HepG2 (cell line): Measurements from ENCODE around the gene TTF2. TPM values are rescaled to one million over a fixed set of nuclear protein-coding genes. Genes with fewer than 3 reads are reported as not detected.

Experiments
- ATAC-seq: fragments of 200-7000 bp; cut with Tn5 transposase; 3 replicates; pipeline ENCODE4 v1.9.1; 2020; ENCODE audit warnings: mild to moderate bottlenecking, moderate library complexity
- BruUV-seq: library from RNA; stranded (reverse); fragments of 400-500 nt; replicated peaks from 2 replicates; lab custom pipeline; 2021; lab: Mats Ljungman, UMichigan
- CTCF ChIA-PET: fragments of 300-600 bp; formaldehyde crosslinking; extraction: SDS; loops from one replicate; lab custom pipeline; 2021; ENCODE audit warnings: low total read pairs, inconsistent platforms, low intra/inter-chr PET ratio; lab: Yijun Ruan, JAX
- POLR2A ChIA-PET: fragments of 350-600 bp; sonication (Branson Sonifier 250); formaldehyde crosslinking; loops from one replicate; lab custom pipeline; 2020; ENCODE audit warnings: antibody characterized with exemption, inconsistent platforms; lab: Yijun Ruan, JAX
- DNase-seq: peaks from one replicate; pipeline ENCODE4 v3.0.0-alpha.2; 2015; ENCODE audit warnings: low spot score
- FAIRE-seq: peaks from 3 replicates; lab custom pipeline; 2011; peaks lifted over from hg19 to GRCh38; lab: Jason Lieb, UNC
- H2AFZ ChIP-seq: one replicate; pipeline ENCODE4 v1.6.1; 2011; ENCODE audit warnings: low read length, inconsistent platforms
- H3K27ac ChIP-seq: fragments of 300-600 bp; 3 replicates; pipeline ENCODE4 v1.8.0; 2011; ENCODE audit warnings: mixed run types, mild to moderate bottlenecking, mixed read lengths, low read length, inconsistent platforms; ENCODE audit not compliant: insufficient read depth; ENCODE audit errors: extremely low read length
- H3K27me3 ChIP-seq, 2 experiments: fragments of 200-600 bp in 1 of 2; 2 replicates in 1 of 2; 3 replicates in 1 of 2; pipeline versions ENCODE4 v1.6.0 to v1.8.0; 2011; ENCODE audit warnings: low read length in 2 of 2, mild to moderate bottlenecking in 2 of 2, moderate library complexity in 2 of 2, inconsistent platforms in 1 of 2; ENCODE audit not compliant: insufficient read depth in 2 of 2, control insufficient read depth in 1 of 2
- H3K36me3 ChIP-seq, 2 experiments: fragments of 200-600 bp in 1 of 2; replicated peaks in 1 of 2; 2 replicates in 1 of 2; 3 replicates in 1 of 2; pipeline versions ENCODE4 v1.5.1 to v1.8.0; 2011; ENCODE audit warnings: low read length in 2 of 2, inconsistent platforms in 1 of 2; ENCODE audit not compliant: insufficient read depth in 2 of 2, control insufficient read depth in 1 of 2
- H3K4me1 ChIP-seq: 2 replicates; pipeline ENCODE4 v1.5.1; 2012; ENCODE audit warnings: low read length, inconsistent platforms; ENCODE audit not compliant: insufficient read depth
- H3K4me2 ChIP-seq: 2 replicates; pipeline ENCODE4 v1.6.0; 2011; ENCODE audit warnings: low read depth, low read length, inconsistent platforms
- H3K4me3 ChIP-seq, 3 experiments: fragments of 200-600 bp in 1 of 3; sonication (generic), shearing (Covaris generic) in 1 of 3; replicated peaks in 1 of 3; 2 replicates each; pipeline ENCODE4 v1.5.1; 2011 to 2016; ENCODE audit warnings: low read length in 3 of 3, inconsistent platforms in 2 of 3, low read depth in 2 of 3, mild to moderate bottlenecking in 2 of 3, control low read depth in 1 of 3, mixed read lengths in 1 of 3; ENCODE audit not compliant: insufficient read depth in 1 of 3
- H3K79me2 ChIP-seq: one replicate; pipeline ENCODE4 v1.6.1; 2011; ENCODE audit warnings: low read length, inconsistent platforms; ENCODE audit not compliant: insufficient read depth
- H3K9ac ChIP-seq: 2 replicates; pipeline ENCODE4 v1.6.0; 2011; ENCODE audit warnings: mild to moderate bottlenecking, low read depth, low read length, inconsistent platforms; ENCODE audit not compliant: insufficient read depth
- H3K9me3 ChIP-seq: 2 replicates; pipeline ENCODE4 v1.5.1; 2012; ENCODE audit warnings: mild to moderate bottlenecking, low read length
- H4K20me1 ChIP-seq: 2 replicates; pipeline ENCODE4 v1.6.0; 2011; ENCODE audit warnings: inconsistent platforms, mild to moderate bottlenecking, low read length, moderate library complexity; ENCODE audit not compliant: insufficient read depth
- ATF7-NPFF ChIP-seq: sonication (generic); formaldehyde crosslinking; IDR thresholded peaks from 2 replicates; pipeline ENCODE4 v1.8.1; 2023; ENCODE audit warnings: mild to moderate bottlenecking, low read depth, missing genetic modification reagents, moderate library complexity
- FOXA1 ChIP-seq, 2 experiments: fragments of 450-650 bp in 1 of 2; sonication (generic) in 1 of 2; formaldehyde crosslinking in 1 of 2; IDR thresholded peaks; 2 replicates each; pipeline versions ENCODE4 v1.4.0 to v1.6.1; 2016 to 2020; ENCODE audit warnings: missing genetic modification reagents in 1 of 2
- FOXM1 ChIP-seq: sonication (generic); formaldehyde crosslinking; IDR thresholded peaks from 2 replicates; pipeline ENCODE4 v1.5.0; 2020; ENCODE audit warnings: missing genetic modification reagents
- IRX3 ChIP-seq: sonication (generic); formaldehyde crosslinking; IDR thresholded peaks from 2 replicates; pipeline ENCODE4 v1.8.1; 2023; ENCODE audit warnings: mild to moderate bottlenecking, low read depth, missing genetic modification reagents, borderline replicate concordance
- KLF16 ChIP-seq, 2 experiments: sonication (generic) in 1 of 2; formaldehyde crosslinking in 1 of 2; IDR thresholded peaks; 2 replicates each; pipeline versions ENCODE4 v1.6.1 to v1.8.0; 2016 to 2023; ENCODE audit warnings: missing genetic modification reagents in 2 of 2, missing compliant biosample characterization in 1 of 2
- NCOA2 ChIP-seq: sonication (generic); formaldehyde crosslinking; IDR thresholded peaks from 2 replicates; pipeline ENCODE4 v1.8.0; 2022; ENCODE audit warnings: inconsistent platforms
- SRSF1 ChIP-seq: fragments of 200-400 bp; formaldehyde crosslinking; optimal IDR thresholded peaks from 2 replicates; pipeline ENCODE3; 2017; ENCODE audit warnings: mild to moderate bottlenecking, low read depth, low read length, moderate library complexity
- TAF15 ChIP-seq: fragments of 200-400 bp; formaldehyde crosslinking; IDR thresholded peaks from one replicate; pipeline ENCODE4 v1.6.1; 2018; ENCODE audit warnings: mild to moderate bottlenecking, low read depth, low read length; ENCODE audit not compliant: poor library complexity, severe bottlenecking
- ZBTB14 ChIP-seq: sonication (generic); formaldehyde crosslinking; IDR thresholded peaks from 2 replicates; pipeline ENCODE4 v1.4.0; 2020; ENCODE audit warnings: missing genetic modification reagents
- ZBTB38 ChIP-seq: sonication (generic); formaldehyde crosslinking; IDR thresholded peaks from 2 replicates; pipeline ENCODE4 v1.5.1; 2020; ENCODE audit warnings: mild to moderate bottlenecking, missing genetic modification reagents
- ZFP36L1 ChIP-seq: sonication (generic); formaldehyde crosslinking; IDR thresholded peaks from 2 replicates; pipeline ENCODE4 v1.8.0; 2022; ENCODE audit warnings: mild to moderate bottlenecking, missing genetic modification reagents, moderate library complexity
- ZNF615 ChIP-seq: sonication (generic); formaldehyde crosslinking; IDR thresholded peaks from 2 replicates; pipeline ENCODE4 v1.5.0; 2020; ENCODE audit warnings: mild to moderate bottlenecking, missing genetic modification reagents, borderline replicate concordance
- ZNF75D ChIP-seq: sonication (generic); formaldehyde crosslinking; IDR thresholded peaks from 2 replicates; pipeline ENCODE4 v1.8.1; 2023; ENCODE audit warnings: missing genetic modification reagents, mild to moderate bottlenecking, borderline replicate concordance
- ZNF879 ChIP-seq: sonication (generic); formaldehyde crosslinking; IDR thresholded peaks from 2 replicates; pipeline ENCODE4 v1.8.1; 2023; ENCODE audit warnings: missing genetic modification reagents
- WGBS: methylation state at CpG from one replicate; pipeline ENCODE4 v1.1.6; 2017; ENCODE audit warnings: low lambda C conversion rate; 5-methylcytosine and 5-hydroxymethylcytosine counted together
- in situ Hi-C: cut with HindIII; loops from 2 replicates; pipeline ENCODE4 v1.10.0; 2017; ENCODE audit warnings: low pct_unique_long_range_greater_than_20kb; ENCODE audit not compliant: extremely low pct_ligation_motif_present
- intact Hi-C: fragments of 100-400 bp; cut with micrococcal nuclease; formaldehyde crosslinking; loops from one replicate; pipeline ENCODE4 v1.10.0; 2022; ENCODE audit not compliant: unreplicated experiment
- polyA plus RNA-seq, 8 experiments: library from polyadenylated mRNA; depleted of rRNA in 3 of 8; stranded (reverse) in 7 of 8; unstranded in 1 of 8; fragments of >200 nt; fragmentation: Illumina TruSeq in 4 of 8; extraction: Trizol in 4 of 8; gene quantifications; 2 replicates each; pipeline versions ENCODE4 v1.2.1 to v1.2.3, GENCODE V29; 2011 to 2016; ENCODE audit warnings: low read depth in 4 of 8, missing spikeins in 1 of 8, mixed read lengths in 1 of 8; ENCODE audit not compliant: insufficient read depth in 1 of 8
- total RNA-seq, 5 experiments: library from RNA; depleted of rRNA; stranded (reverse); fragments of >200 nt; fragmentation: Illumina TruSeq; extraction: Trizol; gene quantifications; 2 replicates each; pipeline ENCODE4 v1.2.3, GENCODE V29; 2016; ENCODE audit warnings: low read depth in 1 of 5
- TF ChIP-seq, protein P1 (sequence below): sonication (generic); formaldehyde crosslinking; IDR thresholded peaks from 2 replicates; pipeline ENCODE4 v1.4.0; 2020; ENCODE audit warnings: missing genetic modification reagents; ENCODE audit errors: not compliant biosample characterization
- TF ChIP-seq, protein P2 (sequence below): sonication (generic); formaldehyde crosslinking; IDR thresholded peaks from 2 replicates; pipeline ENCODE4 v1.8.1; 2023; ENCODE audit warnings: missing genetic modification reagents, mild to moderate bottlenecking, borderline replicate concordance
- TF ChIP-seq, protein P3 (sequence below): IDR thresholded peaks from 2 replicates; pipeline ENCODE4 v1.6.1; 2016; ENCODE audit warnings: missing compliant biosample characterization, missing genetic modification reagents, borderline replicate concordance

TTF2 gene
- total and polyA plus RNA-seq, 2 of the 13 experiments (the other 11 are each of a cell fraction or from before 2014, with no cell fraction given), result 12.8 to 48.9 TPM

- peak overlapping the region; percentile 85 to 90 (median 90) for H3K4me3 ChIP-seq
- intact Hi-C loops (loop anchor here (2.0 kb wide), 1 partner anchor 490 kb away; the partner anchor contains the start of gene CD58), in situ Hi-C loops (no loop called here)
- H3K27ac ChIP-seq, result peak overlapping the region; percentile 61
- peak overlapping the region; percentile 77 for H3K9ac ChIP-seq
- H3K27me3 ChIP-seq, result no peaks in the 10 kb centered on the region; a peak in 1 of 5 replicates
- FAIRE-seq, result no peak
- no peaks in the 10 kb centered on the region for H3K79me2 ChIP-seq
- TSS peak; percentile 82 for BruUV-seq
- H3K4me1 ChIP-seq, result peaks cover 23% of the 10 kb centered on the region
- ATAC-seq, result peak; percentile 58
- POLR2A ChIA-PET, result no interaction called here
- DNase-seq, result peak; percentile 38
- WGBS, result 38% methylated on average over 23 of the region's 42 CpGs
- peak overlapping the region; percentile 77 for H3K4me2 ChIP-seq
- no peaks in the 10 kb centered on the region; a peak in 2 of 5 replicates for H3K36me3 ChIP-seq
- peak overlapping the region; percentile 21 for H2AFZ ChIP-seq
- CTCF ChIA-PET, result no interaction called here
- H3K9me3 ChIP-seq, result no peaks in the 10 kb centered on the region
- H4K20me1 ChIP-seq, result no peaks in the 10 kb centered on the region
- TF ChIP-seq ZNF615 (CRISPR knock-in tag) (no peak), ZNF75D (CRISPR knock-in tag) (no peak), ZFP36L1 (no peak), ZBTB38 (no peak), KLF16 (CRISPR knock-in tag; IDR thresholded peaks at IDR 0.05) (no peak), ATF7-NPFF (no peak), ZBTB14 (CRISPR knock-in tag) (no peak), FOXA1 (IDR thresholded peaks at IDR 0.05) (no peak), FOXA1 (CRISPR knock-in tag; IDR thresholded peaks at IDR 0.05) (no peak), ZNF879 (CRISPR knock-in tag) (no peak), SRSF1 (no peak), NCOA2 (CRISPR knock-in tag) (peak; percentile 35; the same call in 1 of the 2 replicates), IRX3 (CRISPR knock-in tag) (no peak), TAF15 (no peak), FOXM1 (no peak)
- TF ChIP-seq, protein P1, sequence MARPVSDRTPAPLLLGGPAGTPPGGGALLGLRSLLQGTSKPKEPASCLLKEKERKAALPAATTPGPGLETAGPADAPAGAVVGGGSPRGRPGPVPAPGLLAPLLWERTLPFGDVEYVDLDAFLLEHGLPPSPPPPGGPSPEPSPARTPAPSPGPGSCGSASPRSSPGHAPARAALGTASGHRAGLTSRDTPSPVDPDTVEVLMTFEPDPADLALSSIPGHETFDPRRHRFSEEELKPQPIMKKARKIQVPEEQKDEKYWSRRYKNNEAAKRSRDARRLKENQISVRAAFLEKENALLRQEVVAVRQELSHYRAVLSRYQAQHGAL, result no peak
- TF ChIP-seq, protein P2, sequence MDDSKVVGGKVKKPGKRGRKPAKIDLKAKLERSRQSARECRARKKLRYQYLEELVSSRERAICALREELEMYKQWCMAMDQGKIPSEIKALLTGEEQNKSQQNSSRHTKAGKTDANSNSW (CRISPR knock-in tag), result no peak
- TF ChIP-seq, protein P3, sequence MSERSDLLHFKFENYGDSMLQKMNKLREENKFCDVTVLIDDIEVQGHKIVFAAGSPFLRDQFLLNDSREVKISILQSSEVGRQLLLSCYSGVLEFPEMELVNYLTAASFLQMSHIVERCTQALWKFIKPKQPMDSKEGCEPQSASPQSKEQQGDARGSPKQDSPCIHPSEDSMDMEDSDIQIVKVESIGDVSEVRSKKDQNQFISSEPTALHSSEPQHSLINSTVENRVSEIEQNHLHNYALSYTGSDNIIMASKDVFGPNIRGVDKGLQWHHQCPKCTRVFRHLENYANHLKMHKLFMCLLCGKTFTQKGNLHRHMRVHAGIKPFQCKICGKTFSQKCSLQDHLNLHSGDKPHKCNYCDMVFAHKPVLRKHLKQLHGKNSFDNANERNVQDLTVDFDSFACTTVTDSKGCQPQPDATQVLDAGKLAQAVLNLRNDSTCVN (CRISPR knock-in tag), result no peak
These were observed 553 bp downstream of the TTF2 start for GRCh38 chr1:117060441-117061317.
